BE2C (cell line): ENCODE measurements around the gene NECTIN1.

Experiments
- DNase-seq: peaks from one replicate; pipeline ENCODE4 v3.0.0-alpha.2; 2020
- H3K27me3 ChIP-seq: fragments of 250-450 bp; sonication (Bioruptor Pico); 2 replicates; pipeline ENCODE4 v1.5.1; 2020; ENCODE audit warnings: mild to moderate bottlenecking
- H3K36me3 ChIP-seq: fragments of 250-450 bp; sonication (Bioruptor Pico); 2 replicates; pipeline ENCODE4 v1.5.1; 2020; ENCODE audit warnings: mild to moderate bottlenecking
- H3K4me1 ChIP-seq: fragments of 250-450 bp; sonication (Bioruptor Pico); 2 replicates; pipeline ENCODE4 v1.5.1; 2020
- H3K4me3 ChIP-seq: 2 replicates; pipeline ENCODE4 v1.5.1; 2011; ENCODE audit warnings: low read depth, low read length
- H3K9me3 ChIP-seq: fragments of 250-450 bp; sonication (Bioruptor Pico); 2 replicates; pipeline ENCODE4 v1.5.1; 2020
- CTCF ChIP-seq: IDR thresholded peaks from 2 replicates; pipeline ENCODE4 v1.5.1; 2012; ENCODE audit warnings: mild to moderate bottlenecking, low read depth, low read length

NECTIN1 gene

GRCh38 chr11:119681361-119681910 lies 47.6 kb downstream of the NECTIN1 start:
- Histone ChIP-seq H3K4me3 (no peak overlapping the region), H3K36me3 (peaks cover 20% of the 10 kb centered on the region), H3K27me3 (no peaks in the 10 kb centered on the region), H3K9me3 (no peaks in the 10 kb centered on the region), H3K4me1 (peaks cover 21% of the 10 kb centered on the region)
- no peak for DNase-seq
- peak; percentile 18; the same call in 1 of the 2 replicates for TF ChIP-seq CTCF

GRCh38 chr11:119680541-119681360 lies 48.2 kb downstream of the NECTIN1 start:
- peaks cover 23% of the 10 kb centered on the region for H3K36me3 ChIP-seq
- DNase-seq, result no peak
- H3K4me1 ChIP-seq, result peaks cover 20% of the 10 kb centered on the region
- H3K27me3 ChIP-seq, result no peaks in the 10 kb centered on the region
- TF ChIP-seq CTCF, result no peak
- H3K4me3 ChIP-seq, result no peak overlapping the region
- no peaks in the 10 kb centered on the region for H3K9me3 ChIP-seq

GRCh38 chr11:119679346-119679745 lies 49.7 kb downstream of the NECTIN1 start:
- DNase-seq, result no peak
- Histone ChIP-seq H3K36me3 (peaks cover 35% of the 10 kb centered on the region), H3K9me3 (no peaks in the 10 kb centered on the region), H3K27me3 (no peaks in the 10 kb centered on the region), H3K4me3 (no peak overlapping the region), H3K4me1 (peaks cover 6% of the 10 kb centered on the region)
- no peak for TF ChIP-seq CTCF

GRCh38 chr11:119678351-119678750 lies 50.6 kb downstream of the NECTIN1 start:
- Histone ChIP-seq H3K4me1 (no peaks in the 10 kb centered on the region; the same call in 1 of the 2 replicates), H3K27me3 (no peaks in the 10 kb centered on the region), H3K36me3 (peaks cover 44% of the 10 kb centered on the region), H3K4me3 (no peak overlapping the region), H3K9me3 (no peaks in the 10 kb centered on the region)
- no peak for DNase-seq
- TF ChIP-seq CTCF, result no peak

- DNase-seq, result no peak
- Histone ChIP-seq H3K27me3 (no peaks in the 10 kb centered on the region), H3K4me3 (no peak overlapping the region), H3K4me1 (peaks cover under 1% of the 10 kb centered on the region), H3K9me3 (no peaks in the 10 kb centered on the region), H3K36me3 (peaks cover 46% of the 10 kb centered on the region)
- no peak for TF ChIP-seq CTCF
Measured at GRCh38 chr11:119677840-119678239, 51.2 kb downstream of the NECTIN1 start.

- no peak for DNase-seq
- Histone ChIP-seq H3K9me3 (no peaks in the 10 kb centered on the region), H3K4me1 (peaks cover 14% of the 10 kb centered on the region), H3K4me3 (no peak overlapping the region), H3K36me3 (peaks cover 46% of the 10 kb centered on the region), H3K27me3 (no peaks in the 10 kb centered on the region)
- no peak for TF ChIP-seq CTCF
Measured at GRCh38 chr11:119676461-119677020, 52.5 kb downstream of the NECTIN1 start.
